ENCODE data around the gene ZBTB14.

DNA sequence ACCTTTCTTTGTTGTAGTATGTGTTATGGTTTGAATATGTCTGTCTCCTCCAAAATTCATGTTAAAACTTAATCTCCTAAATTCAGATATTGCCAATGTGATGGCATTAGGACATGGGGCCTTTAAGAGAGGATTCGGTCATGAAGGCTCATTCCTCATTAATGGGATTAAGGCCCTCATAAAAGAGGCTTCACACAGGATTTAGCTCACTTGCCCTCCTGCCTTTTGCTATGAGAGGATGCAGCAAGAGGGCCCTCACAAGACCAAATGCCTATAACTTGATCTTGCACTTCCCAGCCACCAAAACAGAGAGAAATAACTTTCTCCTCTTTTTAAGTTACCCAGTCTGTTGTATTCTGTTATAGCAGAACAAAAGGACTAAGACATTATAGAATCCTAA lies 19.7 kb downstream of the ZBTB14 start:
- TF ChIP-seq, protein P1, sequence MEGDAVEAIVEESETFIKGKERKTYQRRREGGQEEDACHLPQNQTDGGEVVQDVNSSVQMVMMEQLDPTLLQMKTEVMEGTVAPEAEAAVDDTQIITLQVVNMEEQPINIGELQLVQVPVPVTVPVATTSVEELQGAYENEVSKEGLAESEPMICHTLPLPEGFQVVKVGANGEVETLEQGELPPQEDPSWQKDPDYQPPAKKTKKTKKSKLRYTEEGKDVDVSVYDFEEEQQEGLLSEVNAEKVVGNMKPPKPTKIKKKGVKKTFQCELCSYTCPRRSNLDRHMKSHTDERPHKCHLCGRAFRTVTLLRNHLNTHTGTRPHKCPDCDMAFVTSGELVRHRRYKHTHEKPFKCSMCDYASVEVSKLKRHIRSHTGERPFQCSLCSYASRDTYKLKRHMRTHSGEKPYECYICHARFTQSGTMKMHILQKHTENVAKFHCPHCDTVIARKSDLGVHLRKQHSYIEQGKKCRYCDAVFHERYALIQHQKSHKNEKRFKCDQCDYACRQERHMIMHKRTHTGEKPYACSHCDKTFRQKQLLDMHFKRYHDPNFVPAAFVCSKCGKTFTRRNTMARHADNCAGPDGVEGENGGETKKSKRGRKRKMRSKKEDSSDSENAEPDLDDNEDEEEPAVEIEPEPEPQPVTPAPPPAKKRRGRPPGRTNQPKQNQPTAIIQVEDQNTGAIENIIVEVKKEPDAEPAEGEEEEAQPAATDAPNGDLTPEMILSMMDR (IDR thresholded peaks at IDR 0.05): no peak
- TF ChIP-seq POLR2A (IDR thresholded peaks at IDR 0.05): no peak
- no peak for TF ChIP-seq EP300 (IDR thresholded peaks at IDR 0.05)

All from tibial nerve (tissue), 4 donors.